ENCODE measurements around the gene CXXC5.
A peak's percentile ranks its signal among the peaks of the same experiment; 100 is the strongest.
"Not testable (repeated sequence)": the region's sequence is repeated elsewhere in the genome, so short reads cannot be mapped to it uniquely, and the experiment has no call there.

The CXXC5 gene

DNA sequence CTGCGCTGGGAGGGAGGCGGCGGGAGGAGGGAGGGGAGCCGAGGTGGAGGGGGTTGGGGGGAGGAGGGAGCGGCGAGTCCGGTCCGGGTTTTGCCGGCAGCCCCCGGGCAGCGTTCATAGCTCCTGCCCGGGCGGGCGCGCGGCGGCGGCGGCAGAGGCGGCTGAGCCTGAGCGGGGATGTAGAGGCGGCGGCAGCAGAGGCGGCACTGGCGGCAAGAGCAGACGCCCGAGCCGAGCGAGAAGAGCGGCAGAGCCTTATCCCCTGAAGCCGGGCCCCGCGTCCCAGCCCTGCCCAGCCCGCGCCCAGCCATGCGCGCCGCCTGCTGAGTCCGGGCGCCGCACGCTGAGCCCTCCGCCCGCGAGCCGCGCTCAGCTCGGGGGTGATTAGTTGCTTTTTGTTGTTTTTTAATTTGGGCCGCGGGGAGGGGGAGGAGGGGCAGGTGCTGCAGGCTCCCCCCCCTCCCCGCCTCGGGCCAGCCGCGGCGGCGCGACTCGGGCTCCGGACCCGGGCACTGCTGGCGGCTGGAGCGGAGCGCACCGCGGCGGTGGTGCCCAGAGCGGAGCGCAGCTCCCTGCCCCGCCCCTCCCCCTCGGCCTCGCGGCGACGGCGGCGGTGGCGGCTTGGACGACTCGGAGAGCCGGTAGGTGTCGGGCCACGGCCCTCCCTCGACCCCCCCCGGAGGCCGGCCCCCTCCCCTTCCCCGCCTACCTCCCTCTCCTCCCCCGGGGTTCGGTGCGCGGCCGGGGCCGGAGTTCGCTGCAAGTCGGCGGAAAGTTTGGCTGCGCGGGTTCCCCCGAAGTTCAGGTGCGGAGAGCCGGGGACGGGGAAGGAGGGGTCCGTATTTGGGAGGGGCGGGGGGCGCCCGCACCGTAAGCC lies at the start of gene CXXC5:
Gene CXXC5, plus strand, starts transcription at position 145 of the 877 bp plus-strand sequence. CDS start 32,175 bp downstream, outside the sequence.
- DNase-seq, result peak; percentile 12

- not testable (repeated sequence) for DNase-seq
Observed at GRCh38 chr5:139598601-139598965, 49.6 kb upstream of the CXXC5 start.

- no peak for DNase-seq
Observed at GRCh38 chr5:139600336-139600949, 47.7 kb upstream of the CXXC5 start.

GRCh38 chr5:139601429-139601828 lies 46.7 kb upstream of the CXXC5 start:
- no peak for DNase-seq

- DNase-seq, result not testable (repeated sequence)
Observed at GRCh38 chr5:139601948-139602347, 46.2 kb upstream of the CXXC5 start.

DNA sequence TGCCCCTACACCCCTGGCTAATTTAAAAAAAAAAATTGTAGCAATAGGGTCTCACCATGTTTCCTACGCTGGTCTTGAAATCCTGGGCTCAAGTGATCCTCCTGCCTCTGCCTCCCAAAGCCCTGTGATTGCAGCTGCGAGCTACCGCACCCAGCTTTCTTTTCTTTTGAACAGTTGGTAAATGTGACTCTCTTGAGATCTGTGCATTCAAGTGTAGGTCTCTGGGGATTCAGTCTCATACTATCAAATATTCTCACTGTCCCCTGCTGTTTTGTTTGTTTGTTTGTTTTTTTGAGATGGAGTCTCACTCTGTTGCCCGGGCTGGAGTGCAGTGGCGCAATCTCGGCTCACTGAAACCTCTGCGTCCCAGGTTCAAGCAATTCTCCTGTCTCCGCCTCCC lies 42.3 kb upstream of the CXXC5 start:
- DNase-seq, result no peak

- no peak for DNase-seq
Observed at GRCh38 chr5:139611703-139612584, 36.2 kb upstream of the CXXC5 start.

DNA sequence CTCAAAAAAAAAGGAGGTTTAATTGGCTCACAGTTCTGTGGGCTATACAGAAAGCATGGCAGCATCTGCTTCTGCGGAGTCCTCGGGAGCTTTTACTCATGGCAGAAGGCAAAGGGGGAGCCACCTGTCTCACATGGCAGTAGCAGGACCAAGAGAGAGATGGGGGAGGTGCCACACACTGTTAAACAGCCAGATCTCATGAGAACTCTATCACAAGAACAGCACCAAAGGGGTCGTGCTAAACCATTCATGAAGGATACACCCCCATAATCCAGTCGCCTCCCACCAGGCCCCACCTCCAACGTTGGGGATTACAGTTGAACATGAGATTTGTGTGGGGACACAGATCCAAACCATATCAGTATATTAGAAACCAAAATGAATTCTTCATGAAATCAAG lies 28.3 kb upstream of the CXXC5 start:
- no peak for DNase-seq

DNA sequence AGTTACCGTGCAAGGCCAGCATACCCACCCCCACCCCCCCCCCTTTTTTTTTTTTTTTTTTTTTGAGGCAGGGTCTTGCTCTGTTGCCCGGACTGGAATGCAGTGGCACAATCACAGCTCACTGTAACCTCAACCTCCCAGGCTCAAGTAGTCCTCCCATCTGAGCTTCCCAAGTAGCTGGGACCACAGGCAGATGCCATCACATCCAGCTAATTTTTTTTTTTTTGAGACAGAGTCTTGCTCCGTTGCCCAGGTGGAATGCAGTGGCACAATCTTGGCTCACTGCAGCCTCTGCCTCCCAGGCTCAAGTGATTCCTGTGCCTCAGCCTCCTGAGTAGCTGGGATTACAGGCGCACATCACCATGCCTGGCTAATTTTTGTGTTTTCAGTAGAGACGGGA lies 22.8 kb upstream of the CXXC5 start:
- not testable (repeated sequence) for DNase-seq

DNA sequence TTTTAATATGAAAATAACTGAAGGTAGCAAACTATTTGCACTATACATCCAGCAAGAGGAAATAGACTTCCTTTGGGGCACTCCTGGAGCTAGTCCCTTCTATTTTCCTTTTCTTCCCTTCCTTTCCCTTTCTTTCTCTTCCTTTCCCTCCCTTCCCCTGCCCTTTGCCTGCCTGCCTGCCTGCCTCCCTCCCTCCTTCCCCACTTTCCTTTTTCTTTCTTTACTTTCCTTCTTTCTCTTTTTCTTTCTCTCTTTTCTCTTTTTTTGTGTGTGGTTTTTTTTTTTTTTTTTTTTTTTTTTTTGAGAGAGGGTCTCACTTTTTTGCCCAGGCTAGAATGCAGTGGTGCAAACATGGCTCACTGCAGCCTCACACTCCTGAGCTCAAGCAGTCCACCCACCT lies 17.3 kb upstream of the CXXC5 start:
- no peak for DNase-seq

DNA sequence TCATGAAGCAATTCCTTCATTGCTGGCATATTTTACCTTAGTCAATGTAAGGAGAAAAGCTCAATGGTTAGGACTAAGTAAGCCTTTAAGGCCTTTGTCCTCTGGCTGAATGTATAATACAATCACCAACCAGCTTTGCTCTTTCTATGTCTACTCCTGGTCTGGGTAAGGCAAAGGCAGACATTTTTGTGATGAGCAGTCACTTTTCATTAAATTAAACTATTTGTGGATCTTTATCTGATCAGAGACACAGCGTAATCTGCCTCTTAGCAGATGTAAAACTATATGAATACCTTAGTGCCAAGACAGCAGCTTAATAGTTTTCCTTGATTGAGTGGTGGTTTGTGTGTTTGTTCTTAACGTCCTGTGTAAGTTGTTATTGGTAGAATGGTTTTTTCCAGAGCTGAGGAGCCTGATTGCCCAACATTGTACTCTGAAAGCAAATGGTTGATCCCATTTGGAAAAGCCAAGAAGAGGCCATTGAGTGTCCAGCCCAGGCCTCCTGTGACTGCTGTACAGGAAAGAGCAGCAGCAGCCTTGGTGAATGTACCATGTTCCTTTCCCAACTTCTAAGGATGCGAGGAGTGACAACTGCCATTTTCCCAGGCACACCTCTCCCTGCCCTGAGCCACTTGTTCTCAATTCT lies 16.5 kb upstream of the CXXC5 start:
- no peak for DNase-seq

GRCh38 chr5:139633295-139634027 lies 14.7 kb upstream of the CXXC5 start:
- DNase-seq, result no peak

DNA sequence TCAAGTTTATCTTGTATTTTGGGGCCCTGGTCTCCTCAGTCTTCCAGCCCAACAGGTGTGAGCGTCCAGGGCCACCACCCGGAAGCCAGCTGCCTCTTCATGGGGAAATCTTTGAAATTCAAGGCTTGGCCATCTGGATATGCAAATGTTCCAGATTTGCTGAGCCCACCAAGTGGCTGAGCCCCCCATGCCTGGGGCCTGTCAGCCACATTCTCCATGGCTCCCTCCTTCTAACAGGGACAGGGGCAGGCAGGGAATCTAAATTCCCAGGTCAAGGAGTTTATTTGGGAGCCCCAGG lies 14.2 kb upstream of the CXXC5 start:
- no peak for DNase-seq

DNA sequence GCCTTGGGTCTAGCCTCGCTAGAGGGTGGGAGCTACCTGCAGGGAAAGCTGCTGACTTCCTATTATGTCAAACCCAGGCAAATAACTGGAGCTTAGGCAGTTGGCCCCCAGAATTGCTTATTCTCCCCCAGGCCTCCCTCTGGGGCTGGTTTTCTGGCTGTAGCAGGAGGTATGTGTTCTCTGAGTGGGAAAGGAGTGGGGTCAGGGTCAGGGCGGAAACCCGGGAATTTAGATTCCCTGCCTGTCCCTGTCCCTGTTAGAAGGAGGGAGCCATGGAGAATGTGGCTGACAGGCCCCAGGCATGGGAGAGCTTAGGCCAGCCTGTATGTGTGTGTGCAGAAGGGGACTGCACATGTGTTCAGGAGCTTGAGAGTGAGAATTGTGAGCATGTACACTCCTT lies 13.6 kb upstream of the CXXC5 start:
- DNase-seq, result no peak

- no peak for DNase-seq
Observed at GRCh38 chr5:139635191-139635590, 13.0 kb upstream of the CXXC5 start.

DNA sequence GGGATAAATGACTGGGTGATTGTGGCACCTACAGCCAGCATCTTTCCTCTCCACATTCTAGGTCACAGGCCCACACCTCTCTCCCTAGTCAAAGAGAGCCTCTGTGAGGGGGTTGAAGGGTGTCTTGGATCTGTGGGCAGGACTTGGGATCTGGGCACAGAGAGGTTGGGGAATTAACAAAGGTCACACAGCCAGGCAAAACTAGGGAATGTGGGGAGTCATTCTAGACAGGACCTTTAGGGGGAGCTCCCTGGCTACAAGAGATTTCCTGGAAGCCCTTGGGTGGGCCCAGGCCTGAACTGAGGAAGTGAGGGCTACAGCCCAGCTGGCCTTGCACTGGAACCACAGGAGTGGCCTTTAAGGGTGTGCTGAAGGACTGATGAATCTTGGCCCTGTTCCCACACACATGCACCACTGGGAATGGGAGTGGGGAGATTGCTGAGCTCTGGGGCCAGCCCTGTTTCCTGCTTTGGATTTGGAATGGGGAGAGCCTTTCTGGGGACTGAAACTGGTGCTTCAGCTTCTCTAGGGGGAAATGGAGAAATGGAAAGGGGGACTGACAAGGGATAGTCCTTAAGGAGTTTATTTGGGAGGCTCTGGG lies 12.4 kb upstream of the CXXC5 start:
- peak; percentile 9 for DNase-seq

DNA sequence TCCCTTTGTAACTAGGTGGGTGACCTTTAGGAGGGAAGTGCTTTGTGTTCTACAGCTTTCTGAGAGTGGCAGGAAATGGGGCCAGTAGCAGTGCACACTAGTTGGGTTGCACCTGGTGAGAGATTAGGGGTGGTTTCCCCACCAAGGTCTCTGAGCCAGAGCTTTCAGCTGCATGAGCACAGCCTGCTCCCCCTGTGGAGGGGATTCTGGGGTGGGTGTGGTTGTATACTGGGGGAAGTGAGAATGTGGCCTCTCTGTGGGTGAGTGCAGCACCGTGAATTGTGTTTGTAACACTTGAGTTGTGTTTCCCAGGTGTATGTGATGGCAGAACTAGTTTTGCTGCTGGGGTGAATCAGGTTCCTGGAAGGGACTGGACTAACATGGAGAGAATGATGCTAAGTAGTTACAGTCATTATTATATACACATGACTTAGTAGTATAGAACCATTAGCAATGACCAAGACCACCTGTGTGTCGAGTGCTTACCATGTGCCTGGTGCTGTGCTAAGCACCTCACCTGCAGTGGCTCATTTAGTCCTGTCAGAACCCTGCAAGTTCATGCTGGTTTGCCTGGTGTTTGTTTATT lies 11.8 kb upstream of the CXXC5 start:
- DNase-seq, result no peak

DNA sequence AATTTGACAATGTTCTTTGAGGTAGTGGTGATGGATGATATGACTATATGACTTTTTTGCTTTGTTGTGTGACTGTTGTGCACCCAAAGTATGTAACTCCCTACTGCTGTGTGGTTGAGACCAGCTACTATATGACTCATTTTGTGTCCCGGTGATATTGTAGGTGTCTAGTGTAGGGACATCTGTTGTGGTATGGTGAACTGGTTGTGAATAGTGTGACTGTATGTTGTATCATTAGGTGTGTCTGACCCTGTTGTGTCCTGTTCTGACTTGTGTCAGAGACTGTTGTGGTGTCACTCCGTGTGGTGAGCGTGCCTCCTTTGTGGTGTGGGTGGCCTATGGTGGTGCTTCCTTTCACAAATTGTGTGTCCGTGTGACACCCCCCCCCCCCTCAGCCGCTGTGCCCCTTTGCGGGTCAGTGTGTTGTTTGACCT lies 11.2 kb upstream of the CXXC5 start:
- DNase-seq, result no peak

GRCh38 chr5:139637438-139638089 lies 10.6 kb upstream of the CXXC5 start:
- DNase-seq, result no peak

GRCh38 chr5:139638090-139638735 lies 9.9 kb upstream of the CXXC5 start:
- DNase-seq, result no peak
